GM19438 (cell line): Measurements from ENCODE around the gene PKP3.
"Not testable (repeated sequence)": the region's sequence is repeated elsewhere in the genome, so short reads cannot be mapped to it uniquely, and the experiment has no call there.

Source experiments
- ATAC-seq: cut with Tn5 transposase; IDR thresholded peaks from one replicate; pipeline ENCODE4 v1.9.1; 2021; ENCODE audit warnings: low read depth; ENCODE audit not compliant: unreplicated experiment

PKP3 gene

DNA sequence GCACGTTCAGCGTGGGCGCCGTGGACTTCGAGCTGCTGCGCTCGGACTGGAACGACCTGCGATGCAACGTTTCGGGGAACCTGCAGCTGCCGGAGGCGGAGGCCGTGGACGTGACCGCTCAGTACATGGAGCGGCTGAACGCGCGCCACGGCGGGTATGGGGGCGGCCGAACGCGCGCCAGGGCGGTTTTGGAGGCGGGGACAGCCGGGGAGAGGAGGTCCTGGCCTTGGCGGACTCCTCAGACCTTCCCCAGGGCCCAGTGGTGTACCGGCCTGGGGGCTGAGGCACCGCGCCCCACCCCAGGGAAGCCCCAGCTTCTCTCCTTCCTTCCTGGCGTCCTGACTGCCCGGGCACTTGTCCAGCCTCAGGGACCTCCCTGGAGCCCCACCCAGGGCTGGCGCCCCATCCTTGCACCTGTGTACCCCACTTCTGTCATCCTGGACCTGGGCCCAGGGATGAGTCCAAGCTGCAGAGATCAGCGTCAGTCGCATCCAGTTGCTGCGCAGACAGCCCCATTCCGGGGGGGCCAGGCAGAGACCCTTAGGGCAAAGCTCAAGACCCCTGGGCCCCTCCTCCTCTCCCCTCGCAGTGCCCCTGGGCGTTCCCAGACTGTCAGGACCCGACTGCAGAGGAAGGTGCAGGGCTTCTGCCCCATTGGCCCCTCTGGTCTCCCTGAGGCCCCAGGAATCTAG lies 16.7 kb upstream of the PKP3 start:
- ATAC-seq = no peak

DNA sequence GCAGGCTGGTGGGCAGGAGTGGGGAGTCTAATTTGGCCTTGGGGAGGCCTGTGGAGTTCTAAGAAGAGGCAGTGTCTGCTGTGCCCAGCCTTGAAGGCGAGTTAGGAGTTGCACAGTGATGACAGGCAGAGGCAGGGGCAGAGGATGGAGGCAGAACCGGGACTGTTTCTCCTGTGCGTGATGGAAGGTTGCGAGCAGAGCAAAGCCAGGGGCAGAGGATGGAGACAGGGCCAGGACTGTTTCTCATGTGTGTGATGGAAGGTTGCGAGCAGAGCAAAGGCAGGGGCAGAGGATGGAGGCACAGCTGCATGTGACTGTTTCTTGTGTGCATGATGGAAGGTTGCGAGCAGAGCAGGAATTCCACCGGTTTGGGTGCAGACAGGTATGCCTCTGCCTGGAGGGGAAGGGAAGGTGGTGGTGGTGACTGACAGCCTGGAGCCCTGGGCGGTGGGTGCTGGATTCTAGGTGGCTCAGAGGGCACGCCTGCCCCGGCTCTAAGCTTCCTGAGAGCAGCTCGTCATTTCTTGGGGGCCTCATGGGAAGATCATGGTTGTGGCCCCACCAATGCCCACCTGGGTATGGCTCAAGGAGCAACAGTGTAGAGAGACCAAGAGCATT lies 16.0 kb upstream of the PKP3 start:
- no peak for ATAC-seq

DNA sequence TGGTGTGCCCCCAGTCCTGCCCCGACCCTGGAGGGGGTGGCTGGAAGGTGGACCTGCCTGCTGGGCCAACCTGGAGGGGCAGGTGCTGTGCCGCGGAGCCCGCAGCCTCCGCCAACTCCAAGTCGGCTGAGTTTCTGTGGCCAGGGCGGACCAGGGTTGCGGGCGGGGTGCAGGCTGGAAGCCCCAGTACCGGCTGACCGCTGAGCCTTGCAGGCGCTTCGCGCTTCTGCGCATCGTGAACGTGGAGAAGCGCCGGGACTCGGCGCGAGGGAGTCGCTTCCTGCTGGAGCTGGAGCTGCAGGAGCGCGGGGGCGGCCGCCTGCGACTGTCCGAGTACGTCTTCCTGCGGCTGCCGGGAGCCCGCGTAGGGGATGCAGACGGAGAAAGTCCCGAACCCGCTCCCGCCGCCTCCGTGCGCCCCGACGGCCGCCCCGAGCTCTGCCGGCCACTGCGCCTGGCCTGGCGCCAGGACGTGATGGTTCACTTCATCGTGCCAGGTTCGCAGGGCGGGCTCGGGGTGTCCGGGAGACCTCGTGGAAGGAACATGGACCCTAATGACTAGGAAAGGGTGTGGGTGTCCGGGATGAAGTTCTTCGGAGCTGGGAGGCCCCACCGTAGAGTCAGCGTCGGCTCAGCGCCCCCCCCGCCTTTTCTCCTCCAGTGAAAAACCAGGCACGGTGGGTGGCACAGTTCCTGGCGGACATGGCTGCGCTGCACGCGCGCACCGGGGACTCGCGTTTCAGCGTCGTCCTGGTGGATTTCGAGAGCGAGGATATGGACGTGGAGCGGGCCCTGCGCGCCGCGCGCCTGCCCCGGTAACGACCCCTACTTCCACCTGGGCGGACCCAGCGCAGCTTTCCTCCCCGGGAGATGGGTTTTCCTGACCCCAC lies 14.6 kb upstream of the PKP3 start:
- ATAC-seq = no peak

DNA sequence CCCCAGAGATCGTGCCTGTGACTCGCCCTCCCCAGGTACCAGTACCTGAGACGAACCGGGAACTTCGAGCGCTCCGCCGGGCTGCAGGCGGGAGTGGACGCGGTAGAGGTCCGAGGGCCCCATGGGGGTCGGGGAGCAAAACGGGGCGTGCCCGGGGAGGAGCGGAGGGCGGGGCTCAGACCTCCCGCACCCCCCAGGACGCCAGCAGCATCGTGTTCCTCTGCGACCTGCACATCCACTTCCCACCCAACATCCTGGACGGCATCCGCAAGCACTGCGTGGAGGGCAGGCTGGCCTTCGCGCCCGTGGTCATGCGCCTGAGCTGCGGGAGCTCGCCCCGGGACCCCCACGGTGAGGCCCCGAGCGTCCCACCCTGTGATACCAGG lies 13.9 kb upstream of the PKP3 start:
- no peak for ATAC-seq

DNA sequence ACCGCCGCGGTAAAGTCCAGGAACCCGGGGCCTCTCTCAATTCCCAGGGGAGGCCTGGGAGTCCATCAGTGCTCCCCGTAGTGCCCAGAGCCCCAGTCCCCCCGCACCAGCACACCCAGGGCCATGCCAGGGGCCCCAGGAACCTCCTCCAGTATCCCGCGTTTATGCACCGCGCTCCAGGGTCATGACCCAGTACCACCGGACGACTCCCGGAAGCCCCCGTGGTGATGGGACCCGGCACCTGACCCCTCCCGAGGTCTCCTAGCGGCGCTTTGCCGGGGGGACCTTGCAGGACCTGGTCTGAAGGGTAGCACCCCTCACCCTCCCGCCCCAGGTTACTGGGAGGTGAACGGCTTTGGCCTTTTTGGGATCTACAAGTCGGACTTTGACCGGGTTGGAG lies 13.5 kb upstream of the PKP3 start:
- no peak for ATAC-seq

DNA sequence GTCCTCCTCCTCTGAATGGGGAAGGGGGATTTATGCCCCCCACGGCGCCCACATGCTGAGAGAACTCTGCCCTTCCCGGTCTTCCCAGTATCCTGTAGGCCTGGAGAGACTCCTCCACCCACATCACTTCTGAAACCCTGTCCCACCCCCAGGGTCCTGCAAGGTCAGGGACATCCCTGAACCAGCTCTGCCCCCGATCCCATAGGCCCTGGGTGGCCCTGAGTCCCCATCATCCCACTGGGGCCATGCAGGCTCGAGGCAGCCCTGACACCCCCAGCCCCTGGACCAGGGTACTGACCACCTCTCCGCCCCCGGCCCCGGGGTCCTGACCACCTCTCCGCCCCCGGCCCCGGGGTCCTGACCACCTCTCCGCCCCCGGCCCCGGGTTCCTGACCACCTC lies 13.0 kb upstream of the PKP3 start:
- no peak for ATAC-seq

DNA sequence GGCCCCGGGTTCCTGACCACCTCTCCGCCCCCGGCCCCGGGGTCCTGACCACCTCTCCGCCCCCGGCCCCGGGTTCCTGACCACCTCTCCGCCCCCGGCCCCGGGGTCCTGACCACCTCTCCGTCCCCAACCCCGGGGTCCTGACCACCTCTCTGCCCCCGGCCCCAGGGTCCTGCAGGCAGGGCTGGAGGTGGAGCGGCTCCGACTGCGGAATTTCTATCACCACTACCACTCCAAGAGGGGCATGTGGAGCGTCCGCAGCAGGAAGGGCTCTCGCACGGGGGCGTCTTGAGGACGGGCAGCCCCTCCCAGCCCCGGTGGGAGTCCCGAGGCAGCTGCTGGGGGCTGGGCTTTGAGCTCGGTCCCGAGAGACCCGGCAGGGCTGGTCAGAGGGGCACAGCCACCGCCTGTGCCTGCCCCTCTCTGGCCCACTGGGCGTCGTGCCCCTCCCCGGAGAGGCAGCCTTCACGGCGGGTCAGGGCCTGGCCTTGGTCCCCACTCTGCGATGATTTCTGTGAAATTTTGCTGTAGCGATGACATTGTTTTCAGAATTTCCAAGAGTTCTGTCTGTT lies 12.4 kb upstream of the PKP3 start:
- no peak for ATAC-seq

DNA sequence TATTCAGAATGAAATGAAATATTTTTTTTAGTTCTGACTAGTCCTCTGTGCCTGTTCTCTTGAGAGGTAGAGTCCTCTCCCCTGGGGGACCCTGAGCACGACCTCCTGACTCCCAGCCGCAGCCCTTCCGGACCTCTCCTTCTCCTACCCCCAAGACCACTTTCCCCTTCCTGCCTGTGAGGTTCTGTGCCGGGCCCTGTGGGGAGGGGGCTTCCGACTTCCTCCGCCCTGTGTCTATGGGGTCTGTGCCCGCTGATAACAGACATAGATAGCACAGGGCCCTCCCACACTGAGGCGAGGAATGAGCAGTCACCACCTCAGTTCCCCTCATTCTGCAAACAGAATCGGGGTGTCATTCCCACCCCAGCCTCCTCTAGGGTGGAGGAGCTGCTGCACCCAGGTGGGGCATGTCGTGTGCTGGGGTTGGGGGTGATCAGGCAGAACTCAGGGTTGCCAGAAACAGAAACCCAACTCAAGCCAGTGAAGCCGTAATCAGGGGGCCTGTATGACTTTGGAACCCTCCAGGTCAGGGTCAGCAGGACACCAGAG lies 11.9 kb upstream of the PKP3 start:
- ATAC-seq = no peak

DNA sequence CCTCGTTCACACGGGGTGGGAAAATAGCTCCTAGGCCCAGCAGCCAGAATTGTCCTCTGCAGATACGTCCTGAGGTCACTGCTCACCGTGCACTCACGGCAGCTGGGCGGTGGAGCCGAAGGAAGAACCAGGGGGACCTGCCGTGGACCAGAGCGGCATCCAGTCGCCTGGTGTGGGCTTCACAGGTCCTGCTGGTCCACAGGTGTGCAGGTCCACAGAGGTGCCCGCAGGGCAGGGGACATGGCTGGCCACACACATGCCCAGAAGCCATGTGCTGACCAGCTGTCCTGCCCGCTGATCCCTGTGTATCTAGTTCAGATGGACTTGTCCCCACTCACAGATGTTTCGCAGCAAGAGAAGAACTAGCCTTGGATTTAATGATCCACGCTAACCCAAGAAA lies 10.6 kb upstream of the PKP3 start:
- no peak for ATAC-seq

DNA sequence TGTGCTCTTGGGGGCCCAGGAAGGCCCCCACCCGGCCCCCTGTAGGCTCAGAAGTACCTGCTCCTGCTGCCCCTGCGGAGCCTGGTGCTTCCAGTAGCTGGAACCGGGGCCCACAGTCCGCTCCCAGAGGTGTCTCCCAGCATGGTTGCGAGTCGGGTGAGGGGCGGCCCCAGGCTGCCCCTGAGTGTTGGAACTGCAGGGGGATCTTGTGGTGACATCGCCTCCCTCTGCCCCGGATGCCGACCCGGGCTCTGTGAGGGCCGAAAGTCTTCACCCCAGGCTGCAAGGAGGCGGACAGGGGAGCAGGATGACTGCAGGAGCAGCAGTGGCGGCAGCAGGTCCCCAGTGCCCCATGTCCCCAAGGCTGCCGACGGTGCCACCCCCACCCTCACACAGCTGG lies 9.5 kb upstream of the PKP3 start:
- no peak for ATAC-seq

DNA sequence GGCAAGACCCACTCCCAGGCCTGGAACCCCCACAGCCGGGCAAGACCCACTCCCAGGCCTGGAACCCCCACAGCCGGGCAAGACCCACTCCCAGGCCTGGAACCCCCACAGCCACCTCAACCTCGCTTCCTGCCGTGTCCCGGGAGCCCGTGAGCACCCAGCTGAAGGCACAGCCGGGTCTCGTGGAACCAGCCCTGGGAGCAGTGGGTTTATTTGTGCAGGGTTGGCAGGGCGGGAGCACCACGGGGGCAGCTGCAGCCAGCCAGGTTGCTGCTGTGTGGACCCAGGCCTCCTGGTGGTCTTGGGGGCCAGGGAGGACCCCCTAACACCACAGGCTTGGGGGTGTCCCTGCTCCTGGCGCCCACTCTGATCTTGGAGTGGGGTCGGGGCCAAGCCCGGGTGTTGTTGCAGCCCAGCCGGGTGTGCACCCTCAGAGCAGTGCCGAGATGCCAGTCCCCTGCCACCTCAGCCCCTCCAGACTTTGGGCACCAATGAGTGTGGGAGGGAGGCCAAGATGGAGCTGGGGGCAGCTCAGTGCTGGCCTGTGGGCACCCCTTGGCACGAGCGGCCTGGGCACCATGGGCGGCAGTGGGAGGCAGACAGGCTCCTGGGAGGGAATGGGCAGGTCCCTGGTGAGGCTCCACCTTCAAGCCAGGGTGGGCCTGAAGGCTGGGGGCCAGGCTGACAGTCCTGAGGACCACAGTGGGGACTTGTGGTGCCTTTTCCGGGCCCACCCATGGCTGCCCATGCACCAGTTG lies 8.2 kb upstream of the PKP3 start:
- no peak for ATAC-seq

DNA sequence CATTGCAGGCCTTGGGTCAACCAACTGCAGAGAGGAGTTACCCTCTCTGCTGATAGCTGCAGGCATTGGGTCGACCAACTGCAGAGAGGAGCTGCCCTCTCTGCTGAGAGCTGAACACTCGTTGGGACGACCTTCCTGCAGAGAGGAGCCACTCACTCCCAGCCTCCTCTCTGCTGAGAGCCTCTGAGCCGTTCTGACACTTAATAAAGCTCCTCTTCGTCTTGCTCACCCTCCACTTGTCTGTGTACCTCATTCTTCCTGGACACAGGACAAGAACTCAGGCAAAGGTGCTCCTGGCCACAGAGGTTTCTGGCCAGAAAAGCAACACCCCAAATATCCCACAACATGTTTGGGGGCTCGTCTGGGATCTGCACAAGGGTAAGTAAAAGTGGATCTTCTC lies 7.5 kb upstream of the PKP3 start:
- no peak for ATAC-seq

DNA sequence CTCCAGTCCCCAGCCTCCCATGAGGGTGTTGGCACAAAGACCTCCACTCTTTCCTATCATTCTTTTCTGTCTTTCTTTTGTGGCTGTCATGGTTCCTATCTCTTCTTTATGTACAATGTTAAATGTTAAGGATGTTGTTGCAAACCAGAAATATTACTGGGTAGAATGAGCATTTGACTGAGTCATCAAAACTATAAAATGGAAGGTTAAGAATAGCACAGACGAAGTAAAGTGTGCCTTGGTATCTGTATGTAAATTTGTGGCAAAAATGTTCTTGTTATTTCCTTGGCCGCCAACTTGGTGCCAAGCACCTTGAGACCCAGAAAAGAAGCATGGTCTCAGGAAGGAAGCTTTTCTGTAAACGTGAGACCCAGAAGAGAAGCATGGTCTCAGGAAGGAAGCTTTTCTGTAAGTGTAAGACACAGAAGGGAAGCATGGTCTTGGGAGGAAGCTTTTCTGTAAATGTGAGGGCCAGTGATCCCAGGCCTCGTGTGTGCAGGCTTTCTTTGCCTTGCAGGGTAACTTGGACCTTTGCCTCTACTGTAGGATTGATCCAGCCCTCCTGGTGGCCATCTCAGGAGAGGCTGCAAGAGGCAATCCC lies 6.7 kb upstream of the PKP3 start:
- no peak for ATAC-seq

DNA sequence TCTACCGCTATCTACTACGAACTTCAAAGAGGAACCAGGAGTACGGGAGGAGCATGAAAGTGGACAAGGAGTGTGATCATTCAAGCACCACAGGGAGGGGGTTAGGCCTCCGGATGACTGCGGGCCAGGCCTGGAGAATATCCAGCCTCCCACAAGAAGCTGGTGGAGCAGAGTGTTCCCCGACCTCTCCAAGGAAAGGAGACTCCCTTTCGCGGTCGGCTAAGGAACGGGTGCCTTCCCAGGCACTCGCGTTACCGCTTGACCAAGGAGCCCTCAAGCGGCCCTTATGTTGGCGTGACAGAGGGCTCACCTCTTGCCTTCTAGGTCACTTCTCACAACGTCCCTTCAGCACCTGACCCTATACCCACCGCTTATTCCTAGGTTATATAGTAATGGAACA lies 4.6 kb upstream of the PKP3 start:
- ATAC-seq = not testable (repeated sequence)

DNA sequence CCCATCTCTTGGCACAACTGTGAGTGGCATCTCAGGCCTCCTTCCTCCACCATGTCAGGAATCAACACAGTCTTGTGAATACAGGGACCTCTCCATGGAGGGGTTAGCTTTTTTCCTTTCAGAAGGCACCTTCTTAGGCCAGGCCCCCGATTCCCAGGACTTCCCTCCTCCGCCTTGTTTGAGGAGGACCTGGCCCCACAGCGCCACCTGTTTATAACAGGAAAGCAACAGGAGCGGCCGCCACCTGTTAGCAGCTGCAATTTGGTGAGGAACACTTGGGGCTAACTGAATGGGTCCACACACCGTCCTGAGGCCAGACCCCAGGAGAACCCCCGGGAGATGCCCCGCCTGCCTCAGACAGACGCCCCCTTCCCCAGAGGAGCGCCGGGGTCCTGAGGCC lies 3.8 kb upstream of the PKP3 start:
- no peak for ATAC-seq

DNA sequence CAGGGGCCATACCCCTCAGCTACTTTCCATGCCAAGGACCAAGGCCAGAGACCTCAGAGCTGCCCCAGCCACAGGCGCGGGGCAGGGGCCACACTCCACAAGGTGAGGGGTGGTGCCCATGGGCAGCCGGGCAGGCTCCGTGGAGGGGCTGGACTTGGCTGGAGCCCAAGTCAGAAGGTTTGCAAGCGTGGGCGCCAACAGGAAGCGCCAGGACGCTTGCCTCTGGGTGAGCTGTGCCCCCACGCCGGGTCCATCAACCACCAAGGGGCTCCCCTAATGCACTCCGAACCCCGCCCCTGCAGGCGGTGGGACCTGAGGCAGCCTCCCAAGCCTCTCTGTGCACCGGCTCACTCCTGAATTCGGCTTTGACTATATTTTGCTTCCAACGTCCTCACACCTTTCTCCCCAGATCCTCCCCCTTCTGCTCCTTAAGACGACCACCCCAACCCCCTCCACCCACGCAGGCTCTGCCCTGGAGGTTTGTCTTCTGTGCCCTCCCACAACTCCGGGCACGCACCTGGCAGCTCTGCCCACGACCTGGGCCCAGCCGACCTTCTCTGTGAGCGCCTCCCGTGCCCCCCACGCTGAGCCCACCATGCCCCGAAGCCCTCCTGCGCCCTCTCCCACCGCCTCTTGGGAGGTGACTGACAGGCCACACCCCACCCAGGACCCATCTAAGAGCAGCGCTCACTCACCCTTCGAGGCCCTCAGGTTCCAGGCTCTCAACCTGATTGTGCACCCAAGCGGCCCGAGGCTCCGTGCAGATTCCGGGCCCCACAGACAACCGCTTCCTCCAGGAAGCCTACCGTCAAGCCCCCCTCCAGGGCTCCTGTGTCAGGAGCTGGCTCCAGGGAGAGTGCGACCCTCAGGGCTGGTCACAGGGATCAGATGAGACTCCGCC lies 2.6 kb upstream of the PKP3 start:
- ATAC-seq = no peak

DNA sequence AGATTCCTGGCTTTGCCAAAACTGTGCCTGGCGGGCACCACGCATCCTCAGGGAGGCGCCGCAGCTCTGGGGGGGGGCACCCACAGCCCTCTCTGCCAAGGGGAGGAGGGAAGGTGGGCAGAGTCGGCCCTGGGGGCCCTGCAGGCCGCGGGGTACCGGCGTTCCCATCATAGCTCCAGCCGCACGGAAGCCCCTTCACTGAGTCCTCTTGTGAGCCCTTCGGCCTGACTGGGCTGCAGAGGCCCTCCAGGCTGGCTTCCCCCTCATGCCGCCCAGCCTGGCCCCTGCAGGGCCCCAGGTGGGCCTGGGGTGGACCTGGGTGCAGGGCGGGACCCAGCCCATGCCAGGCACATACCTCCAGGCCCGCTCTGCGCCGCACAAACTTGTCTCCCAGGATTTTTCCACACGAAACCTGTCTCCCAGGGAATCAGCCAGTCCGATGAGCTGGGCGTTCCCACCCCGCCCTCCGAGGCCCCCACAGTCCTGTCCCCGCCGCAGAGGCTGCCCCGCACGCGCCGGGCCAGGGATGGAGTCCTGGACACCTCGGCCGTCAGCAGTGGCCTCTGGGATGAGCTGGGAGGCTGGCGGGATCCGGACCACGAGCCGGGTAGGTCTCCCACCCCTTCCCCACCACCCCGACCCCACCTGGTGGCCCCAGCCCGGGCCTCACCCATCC lies 1.8 kb upstream of the PKP3 start:
- ATAC-seq = no peak

DNA sequence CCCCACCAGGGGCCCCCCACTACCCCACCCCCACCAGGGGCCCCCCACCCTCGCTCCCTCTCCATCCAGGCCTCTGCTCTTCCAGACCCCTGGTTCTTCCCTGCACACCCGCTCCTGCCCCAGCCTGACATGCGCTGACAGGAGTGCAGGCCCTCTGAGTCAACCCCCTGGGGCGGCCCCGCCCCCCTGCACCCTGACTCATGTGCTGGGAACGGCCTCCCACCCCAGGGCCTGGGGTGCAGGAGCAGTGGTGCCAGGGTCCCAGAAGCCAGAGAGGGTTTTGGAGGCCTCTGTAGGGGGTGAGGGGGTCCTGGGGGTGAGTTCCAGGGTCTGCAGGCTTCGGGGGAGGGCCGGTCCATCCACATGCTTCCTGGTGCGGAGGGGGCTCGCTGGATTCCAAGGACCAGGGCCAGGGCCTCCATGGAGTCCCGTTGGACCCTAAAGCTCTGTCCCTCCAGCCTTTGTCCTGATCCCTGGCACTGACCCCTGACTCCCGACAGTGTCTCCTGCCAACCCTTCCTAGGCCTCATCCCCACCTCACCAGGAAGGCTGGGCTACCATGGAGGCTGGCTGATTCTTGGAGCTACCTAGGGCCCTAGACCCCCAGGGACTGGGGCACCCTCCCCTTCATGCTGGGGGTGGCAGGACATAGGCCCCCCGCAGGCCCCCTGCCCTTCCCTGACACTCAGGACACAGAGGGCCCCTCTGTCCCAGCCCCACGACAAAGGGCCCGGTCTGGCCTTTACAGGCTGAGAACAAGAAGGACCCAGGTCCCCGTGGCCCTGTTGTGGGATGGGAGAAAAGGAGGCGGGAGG lies 583 bp upstream of the PKP3 start:
- ATAC-seq = no peak
